Activated CD4-positive, alpha-beta T cell treated with anti-CD3 and anti-CD28 coated beads for 4 hours (primary cell): ENCODE results near the gene MAMLD1.

ENCODE experiments used
- DNase-seq, 2 donors: peaks; one replicate each; pipeline ENCODE4 v3.0.0-alpha.2; 2020

MAMLD1 gene

GRCh38 chrX:150408561-150408960, 45.4 kb downstream of the MAMLD1 start:
- no peak for DNase-seq

GRCh38 chrX:150409486-150409885, 46.4 kb downstream of the MAMLD1 start:
- no peak for DNase-seq

- DNase-seq = no peak
Measured at GRCh38 chrX:150409964-150410363, 46.8 kb downstream of the MAMLD1 start.

- no peak for DNase-seq
Measured at GRCh38 chrX:150410513-150410912, 47.4 kb downstream of the MAMLD1 start.

GRCh38 chrX:150411656-150412055, 48.5 kb downstream of the MAMLD1 start:
- no peak for DNase-seq

- no peak for DNase-seq
Measured at GRCh38 chrX:150414228-150414627, 51.1 kb downstream of the MAMLD1 start.

GRCh38 chrX:150416469-150416868, 53.4 kb downstream of the MAMLD1 start:
- no peak for DNase-seq

- no peak for DNase-seq
Measured at GRCh38 chrX:150421816-150422215, 58.7 kb downstream of the MAMLD1 start.

- no peak for DNase-seq
Measured at GRCh38 chrX:150429594-150429993, 66.5 kb downstream of the MAMLD1 start.

- no peak for DNase-seq
Measured at GRCh38 chrX:150436195-150436594, 73.1 kb downstream of the MAMLD1 start.

GRCh38 chrX:150438165-150438564, 75.0 kb downstream of the MAMLD1 start:
- DNase-seq = no peak

- no peak for DNase-seq
Measured at GRCh38 chrX:150446151-150446550, 83.0 kb downstream of the MAMLD1 start.

GRCh38 chrX:150446995-150447394, 83.9 kb downstream of the MAMLD1 start:
- no peak for DNase-seq

GRCh38 chrX:150449313-150449712, 86.2 kb downstream of the MAMLD1 start:
- no peak for DNase-seq

- DNase-seq = peak in 1 of 2 donors; percentile 8
Measured at GRCh38 chrX:150450519-150451177, 87.5 kb downstream of the MAMLD1 start.

GRCh38 chrX:150451953-150452352, 88.8 kb downstream of the MAMLD1 start:
- DNase-seq = no peak

GRCh38 chrX:150454083-150454482, 91.0 kb downstream of the MAMLD1 start:
- DNase-seq = no peak

- no peak for DNase-seq
Measured at GRCh38 chrX:150454508-150455214, 91.5 kb downstream of the MAMLD1 start.

GRCh38 chrX:150455215-150455608, 92.1 kb downstream of the MAMLD1 start:
- no peak for DNase-seq

- no peak for DNase-seq
Measured at GRCh38 chrX:150456466-150456865, 93.3 kb downstream of the MAMLD1 start.

- DNase-seq = no peak
Measured at GRCh38 chrX:150456941-150457340, 93.8 kb downstream of the MAMLD1 start.

GRCh38 chrX:150459196-150459595, 96.1 kb downstream of the MAMLD1 start:
- DNase-seq = no peak

- no peak for DNase-seq
Measured at GRCh38 chrX:150460063-150460462, 96.9 kb downstream of the MAMLD1 start.

- DNase-seq = no peak
Measured at GRCh38 chrX:150460781-150461180, 97.7 kb downstream of the MAMLD1 start.

- no peak for DNase-seq
Measured at GRCh38 chrX:150463566-150463965, 100.4 kb downstream of the MAMLD1 start.
